H1 (cell line): ENCODE measurements around the gene ECI1. TPM values are rescaled to one million over a fixed set of nuclear protein-coding genes. Genes with fewer than 3 reads are reported as not detected.

Source experiments
- ATF2 ChIP-seq: IDR thresholded peaks from 2 replicates; pipeline ENCODE4 v1.6.1; 2012; ENCODE audit warnings: low read length, inconsistent platforms
- EGR1 ChIP-seq: IDR thresholded peaks from 2 replicates; pipeline ENCODE4 v1.6.1; 2011; ENCODE audit warnings: low read depth, low read length, borderline replicate concordance
- PHF8 ChIP-seq: fragments of 200-600 bp; sonication (generic); conservative IDR thresholded peaks from 2 replicates; pipeline ENCODE4 v1.7.1; 2012; ENCODE audit warnings: low read depth, mild to moderate bottlenecking, inconsistent platforms, low read length, moderate library complexity
- RXRA ChIP-seq: IDR thresholded peaks from 2 replicates; pipeline ENCODE4 v1.6.1; 2011; ENCODE audit warnings: low read depth, mild to moderate bottlenecking, low read length, moderate library complexity; ENCODE audit not compliant: insufficient read depth
- SP4 ChIP-seq: IDR thresholded peaks from 2 replicates; pipeline ENCODE4 v1.6.1; 2012; ENCODE audit warnings: low read length, inconsistent platforms
- TAF7 ChIP-seq: optimal IDR thresholded peaks from 2 replicates; pipeline ENCODE3; 2011; ENCODE audit warnings: low read depth, mild to moderate bottlenecking, inconsistent platforms, low read length, moderate library complexity, borderline replicate concordance
- polyA plus RNA-seq, 7 experiments: library from polyadenylated mRNA; depleted of rRNA in 3 of 7; stranded (reverse) in 5 of 7; unstranded in 2 of 7; fragments of >200 nt in 5 of 7; fragments of 200-250 nt in 2 of 7; gene quantifications; 1 replicate in 5 of 7; 2 replicates in 1 of 7; 4 replicates in 1 of 7; pipeline versions ENCODE4 v1.2.1 to v1.2.3, GENCODE V29; 2011 to 2013; ENCODE audit warnings: missing spikeins in 2 of 7, mixed read lengths in 2 of 7
- total RNA-seq: library from RNA; stranded (reverse); fragmentation: NEBNext Ultra II Directional; extraction: Animal tissue kit (Norgen Biotek cat#: 25700); gene quantifications from 2 replicates; pipeline ENCODE4 v1.2.1, GENCODE V29; 2021

ECI1 gene
- total and polyA plus RNA-seq, 2 of the 8 experiments (the other 6 are each of a cell fraction or from before 2014, with no cell fraction given): 79.5 to 151 TPM

- TF ChIP-seq EGR1: no peak
- TF ChIP-seq SP4: no peak
- no peak for TF ChIP-seq ATF2
- no peak for TF ChIP-seq TAF7
- no peak for TF ChIP-seq PHF8
- TF ChIP-seq RXRA: no peak
These were observed 19.0 kb downstream of the ECI1 start (continued) for GRCh38 chr16:2232094-2232990.
